ENCODE data around the gene BROX. TPM values are rescaled to one million over a fixed set of nuclear protein-coding genes. Genes with fewer than 3 reads are reported as not detected.

Gene BROX
- total RNA-seq, 2 donors from 2014 or later, result 22.8 to 26.3 TPM

- H3K27me3 Mint-ChIP-seq (ENCODE audit: insufficient read depth), result no peaks in the 10 kb centered on the region
- peaks cover 26% of the 10 kb centered on the region for H3K36me3 Mint-ChIP-seq (ENCODE audit: low read depth)
- TF ChIP-seq CTCF (conservative IDR thresholded peaks at IDR 0.05), result no peak
- no peaks in the 10 kb centered on the region for H3K9me3 Mint-ChIP-seq
- DNase-seq, result peak; percentile 98
- Histone ChIP-seq H3K9ac (ENCODE audit: extremely low read depth, low read length, poor library complexity, severe bottlenecking) (peak overlapping the region; percentile 80), H3K4me1 (ENCODE audit: control insufficient read depth, insufficient read depth, low read length) (no peaks in the 10 kb centered on the region), H3K27ac (ENCODE audit: low read depth, low read length) (peak overlapping the region; percentile 81), H3K36me3 (ENCODE audit: control insufficient read depth, insufficient read depth, low read length) (peaks cover 31% of the 10 kb centered on the region), H3K27me3 (ENCODE audit: control insufficient read depth, insufficient read depth, low read length, poor library complexity, severe bottlenecking) (no peaks in the 10 kb centered on the region), H3K4me3 (ENCODE audit: low read length) (peak overlapping the region; percentile 100), H3K9me3 (ENCODE audit: control insufficient read depth, low read length) (no peaks in the 10 kb centered on the region)
- peak overlapping the region; percentile 91 for H3K4me3 Mint-ChIP-seq
- H3K4me1 Mint-ChIP-seq, result peaks cover 15% of the 10 kb centered on the region
- peak overlapping the region; percentile 100 for H3K27ac Mint-ChIP-seq
- 0 to 2% methylated on average over 7 to 39 of the region's 39 CpGs for WGBS, 2 experiments (ENCODE audit: insufficient coverage in 1 of 2, insufficient read length in 1 of 2)
These were observed 962 bp downstream of the BROX start for GRCh38 chr1:222713091-222713961.

GRCh38 chr1:222716393-222716792 lies 4.0 kb downstream of the BROX start:
- H3K27me3 Mint-ChIP-seq (ENCODE audit: insufficient read depth), result no peaks in the 10 kb centered on the region

GRCh38 chr1:222728746-222729145 lies 16.4 kb downstream of the BROX start:
- Mint-ChIP-seq H3K36me3 (ENCODE audit: low read depth) (peaks cover 54% of the 10 kb centered on the region), H3K9me3 (no peaks in the 10 kb centered on the region)
- WGBS, 2 experiments (ENCODE audit: insufficient coverage in 1 of 2, insufficient read length in 1 of 2), result 97 to 100% methylated on average over 1 of the region's 1 CpG

More at GRCh38 chr1:222716393-222716792, 4.0 kb downstream of the BROX start:
- peaks cover 24% of the 10 kb centered on the region for H3K36me3 Mint-ChIP-seq (ENCODE audit: low read depth)
- no peaks in the 10 kb centered on the region for H3K9me3 Mint-ChIP-seq
- H3K4me1 Mint-ChIP-seq, result no peaks in the 10 kb centered on the region
- no peak overlapping the region for H3K27ac ChIP-seq (ENCODE audit: low read depth, low read length)
- H3K4me3 Mint-ChIP-seq, result no peak overlapping the region
- H3K9ac ChIP-seq (ENCODE audit: extremely low read depth, low read length, poor library complexity, severe bottlenecking), result no peak overlapping the region
- no peak overlapping the region for H3K4me3 ChIP-seq (ENCODE audit: low read length)
- H3K27me3 ChIP-seq (ENCODE audit: control insufficient read depth, insufficient read depth, low read length, poor library complexity, severe bottlenecking), result no peaks in the 10 kb centered on the region
- no peak for TF ChIP-seq CTCF (conservative IDR thresholded peaks at IDR 0.05)
- DNase-seq, result no peak
- peaks cover 55% of the 10 kb centered on the region for H3K36me3 ChIP-seq (ENCODE audit: control insufficient read depth, insufficient read depth, low read length)
- H3K4me1 ChIP-seq (ENCODE audit: control insufficient read depth, insufficient read depth, low read length), result no peaks in the 10 kb centered on the region
- WGBS, 2 experiments (ENCODE audit: insufficient coverage in 1 of 2, insufficient read length in 1 of 2), result 100% methylated on average over 2 of the region's 2 CpGs; no CpG with 5 or more reads in 1 of the 2 experiments
- no peaks in the 10 kb centered on the region for H3K9me3 ChIP-seq (ENCODE audit: control insufficient read depth, low read length)
- H3K27ac Mint-ChIP-seq, result no peak overlapping the region

More at GRCh38 chr1:222728746-222729145, 16.4 kb downstream of the BROX start:
- H3K4me1 Mint-ChIP-seq, result no peaks in the 10 kb centered on the region
- no peak for DNase-seq
- no peak for TF ChIP-seq CTCF (conservative IDR thresholded peaks at IDR 0.05)
- Histone ChIP-seq H3K4me3 (ENCODE audit: low read length) (no peak overlapping the region), H3K36me3 (ENCODE audit: control insufficient read depth, insufficient read depth, low read length) (peaks cover 84% of the 10 kb centered on the region), H3K9ac (ENCODE audit: extremely low read depth, low read length, poor library complexity, severe bottlenecking) (no peak overlapping the region), H3K9me3 (ENCODE audit: control insufficient read depth, low read length) (no peaks in the 10 kb centered on the region), H3K4me1 (ENCODE audit: control insufficient read depth, insufficient read depth, low read length) (no peaks in the 10 kb centered on the region), H3K27ac (ENCODE audit: low read depth, low read length) (no peak overlapping the region), H3K27me3 (ENCODE audit: control insufficient read depth, insufficient read depth, low read length, poor library complexity, severe bottlenecking) (no peaks in the 10 kb centered on the region)
- H3K27ac Mint-ChIP-seq, result no peak overlapping the region
- H3K27me3 Mint-ChIP-seq (ENCODE audit: insufficient read depth), result no peaks in the 10 kb centered on the region
- no peak overlapping the region for H3K4me3 Mint-ChIP-seq
